ENCODE measurements around the gene ITFG1.

DNA sequence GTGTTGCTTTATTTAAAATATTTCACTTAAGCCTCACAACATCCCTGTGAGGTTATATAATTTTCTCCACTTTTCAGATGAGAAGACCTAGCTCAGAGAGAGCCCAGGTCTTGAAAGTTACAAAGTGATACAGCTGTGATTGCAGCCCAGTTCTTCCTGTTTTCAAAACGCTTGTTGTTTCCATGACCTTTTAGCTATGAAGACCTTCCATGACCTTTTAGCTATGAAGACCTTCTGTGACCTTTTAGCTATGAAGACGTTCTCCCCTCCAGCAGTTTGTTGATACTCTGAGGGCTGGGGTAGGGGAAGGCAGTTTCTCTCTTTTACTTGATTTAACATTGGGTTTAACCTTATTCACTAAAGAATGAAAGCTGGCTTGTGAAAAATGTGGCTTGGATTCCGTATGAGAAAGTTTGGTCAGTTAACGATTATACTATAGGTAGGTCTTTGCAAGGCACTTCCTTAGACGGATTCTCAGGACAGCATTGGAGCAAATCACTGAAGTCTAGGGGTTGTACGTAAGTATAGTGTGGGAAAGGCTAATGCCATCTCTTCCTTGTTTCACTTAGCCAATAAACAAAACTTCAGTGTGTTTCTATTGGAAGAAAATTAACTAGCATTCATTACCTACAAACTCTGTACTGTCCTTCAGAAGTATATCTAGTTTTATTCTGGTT lies 21.0 kb upstream of the ITFG1 start:
- TF ChIP-seq CTCF (IDR thresholded peaks at IDR 0.05): no peak
- TF ChIP-seq POLR2AphosphoS5 (IDR thresholded peaks at IDR 0.05): no peak

All from suprapubic skin (tissue), 3 donors.